ENCODE data around the gene GMDS. TPM values are rescaled to one million over a fixed set of nuclear protein-coding genes. Genes with fewer than 3 reads are reported as not detected.

The GMDS gene
- total and polyA plus RNA-seq, 2 donors (not counting 3 experiments of a cell fraction or from before 2014, with no cell fraction given), result 9.8 to 23.5 TPM

GRCh38 chr6:2222275-2222842 lies 23.0 kb downstream of the GMDS start:
- Histone ChIP-seq H3K79me2 (ENCODE audit: control insufficient read depth, insufficient read depth, low read length) (peaks cover 2% of the 10 kb centered on the region), H3K9me3 (replicated peaks; ENCODE audit: control insufficient read depth, insufficient read depth, low read length) (no peaks in the 10 kb centered on the region), H2AFZ (ENCODE audit: low read depth, low read length) (peak overlapping the region; percentile 33), H3K9me1 (replicated peaks; ENCODE audit: control insufficient read depth, extremely low read depth, insufficient read depth, low read length) (no peaks in the 10 kb centered on the region), H3K9ac (replicated peaks; ENCODE audit: extremely low read depth, insufficient read depth, low read length) (peak overlapping the region; percentile 80), H3K4me3 (replicated peaks in 1 of 3; ENCODE audit: insufficient read depth in 1 of 3, low read depth in 1 of 3, low read length in 3 of 3) (peak overlapping the region; percentile 49 to 85 (median 62)), H3K36me3 (ENCODE audit: control insufficient read depth in 2 of 2, extremely low read depth in 1 of 2, insufficient read depth in 2 of 2, low read length in 2 of 2) (no peaks in the 10 kb centered on the region), H3K27ac (ENCODE audit: insufficient read depth, low read depth, low read length) (peak overlapping the region; percentile 43), H4K20me1 (replicated peaks; ENCODE audit: control insufficient read depth, extremely low read depth, insufficient read depth, low read length) (no peaks in the 10 kb centered on the region), H3K27me3 (ENCODE audit: control insufficient read depth in 2 of 2, insufficient read depth in 2 of 2, low read length in 2 of 2) (no peaks in the 10 kb centered on the region), H3K4me1 (ENCODE audit: control insufficient read depth, extremely low read depth, insufficient read depth, low read length) (peaks cover 21% of the 10 kb centered on the region), H3K4me2 (ENCODE audit: insufficient read depth, low read length) (peak overlapping the region; percentile 83)
- intact Hi-C loops (cut with micrococcal nuclease), result loop anchor here (1.0 kb wide), 1 partner anchor 19 kb away; no protein-coding TSS in a partner anchor
- ChIA-PET POLR2A (no interaction called here), CTCF (interaction anchor here (0.6 to 6.1 kb wide), 4 partner anchors 13 to 412 kb away, joined by 3 to 31 read pairs (median 4); no protein-coding TSS in a partner anchor)
- FAIRE-seq (peak; percentile 56), DNase-seq (ENCODE audit: low read depth, low spot score) (peak; percentile 58)
- TF ChIP-seq MAX (IDR thresholded peaks at IDR 0.05; ENCODE audit: insufficient read depth, insufficient read length) (no peak), GATA2 (IDR thresholded peaks at IDR 0.05; ENCODE audit: insufficient read depth, insufficient read length, low read depth, low read length) (no peak), FOS (IDR thresholded peaks at IDR 0.05; ENCODE audit: borderline replicate concordance, insufficient read depth, low read length) (no peak), EZH2 (IDR thresholded peaks at IDR 0.05; ENCODE audit: borderline replicate concordance, low read depth, low read length, severe bottlenecking) (no peak), POLR2AphosphoS5 (IDR thresholded peaks at IDR 0.05; ENCODE audit: insufficient read depth, low read depth, low read length) (no peak), MYC (IDR thresholded peaks at IDR 0.05; ENCODE audit: low read depth, low read length) (no peak), POLR2A (IDR thresholded peaks at IDR 0.05; ENCODE audit: low read depth, low read length) (no peak), JUN (IDR thresholded peaks at IDR 0.05; ENCODE audit: borderline replicate concordance, insufficient read depth, insufficient read length, low read depth) (no peak), CTCF (IDR thresholded peaks at IDR 0.05; ENCODE audit: extremely low read depth in 1 of 2, insufficient read depth in 1 of 2, low read depth in 1 of 2, low read length in 2 of 2) (no peak)
- BruUV-seq (replicated peaks), result no TSS peak
- dilution Hi-C loops (cut with MboI; ENCODE audit: extremely low pct_ligation_motif_present, low sequenced_read_pairs), result no loop called here

Data from endothelial cell of umbilical vein (primary cell).